HG03565 (cell line): ENCODE data around the gene ASCC3.

Experiments used
- ATAC-seq: cut with Tn5 transposase; IDR thresholded peaks from one replicate; pipeline ENCODE4 v1.9.1; 2021; ENCODE audit warnings: mild to moderate bottlenecking, moderate library complexity; ENCODE audit not compliant: unreplicated experiment

The ASCC3 gene

DNA sequence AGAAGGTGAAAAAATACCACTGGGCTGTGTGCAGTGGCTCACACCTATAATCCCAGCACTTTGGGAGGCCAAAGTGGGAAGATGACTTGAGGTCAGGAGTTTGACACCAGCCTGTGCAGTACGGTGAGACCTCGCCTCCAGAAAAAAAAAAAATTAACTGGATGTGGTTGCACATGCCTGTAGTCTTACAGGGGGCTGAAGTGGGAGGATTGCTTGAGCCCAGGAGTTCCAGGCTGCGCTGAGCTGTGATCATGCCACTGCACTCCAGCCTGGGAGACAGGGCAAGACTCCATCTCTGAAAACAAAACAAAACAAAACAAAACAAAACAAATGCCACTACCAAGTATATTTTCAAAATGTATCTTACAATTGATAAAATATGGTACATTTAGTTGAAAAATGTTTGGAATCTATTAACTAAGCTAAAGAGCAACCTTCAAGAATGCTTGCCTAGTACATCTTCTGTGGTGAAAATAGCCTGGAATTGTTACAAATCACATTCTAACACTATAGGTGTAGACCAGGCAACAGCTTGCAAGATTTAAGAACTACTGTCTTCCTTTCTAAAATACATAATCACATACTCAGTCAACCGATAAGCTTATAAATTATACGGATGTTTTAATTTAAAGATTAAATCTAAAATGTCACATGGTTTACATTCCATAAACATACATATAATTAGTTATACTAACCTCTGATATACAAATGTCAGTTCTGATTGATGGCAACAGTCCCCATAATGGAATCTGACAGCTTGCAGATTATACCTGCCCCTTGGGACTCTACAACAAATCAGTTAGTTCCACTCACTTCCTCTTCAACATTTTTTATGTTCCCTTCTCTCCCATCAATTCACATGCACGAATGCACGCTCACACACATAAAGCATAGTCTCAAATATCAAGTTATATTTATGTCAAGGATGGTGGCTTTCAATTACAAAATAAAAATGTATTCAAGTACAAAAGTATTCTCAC is 150.8 kb downstream of the ASCC3 start:
- ATAC-seq: no peak

GRCh38 chr6:100726666-100727065 is 154.5 kb downstream of the ASCC3 start:
- ATAC-seq: no peak

DNA sequence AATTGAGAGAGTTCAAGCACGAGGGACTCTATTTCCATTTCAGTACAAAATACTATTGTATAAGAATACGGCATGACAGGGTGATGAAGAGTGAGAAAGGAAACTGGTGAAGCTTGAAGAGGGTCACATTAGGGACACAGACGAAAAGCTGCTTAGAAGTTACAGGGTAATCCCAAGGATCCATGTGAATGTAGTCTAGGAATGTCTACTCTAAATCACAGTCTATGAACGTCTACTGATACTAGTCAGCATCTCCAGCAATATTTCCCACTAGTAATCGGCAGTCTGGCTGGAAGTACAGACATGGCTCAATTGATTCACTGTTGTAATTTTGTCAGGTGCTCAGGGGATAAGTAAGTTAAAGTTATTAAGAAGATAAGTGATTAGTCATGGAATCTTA is 156.4 kb downstream of the ASCC3 start:
- ATAC-seq: no peak

DNA sequence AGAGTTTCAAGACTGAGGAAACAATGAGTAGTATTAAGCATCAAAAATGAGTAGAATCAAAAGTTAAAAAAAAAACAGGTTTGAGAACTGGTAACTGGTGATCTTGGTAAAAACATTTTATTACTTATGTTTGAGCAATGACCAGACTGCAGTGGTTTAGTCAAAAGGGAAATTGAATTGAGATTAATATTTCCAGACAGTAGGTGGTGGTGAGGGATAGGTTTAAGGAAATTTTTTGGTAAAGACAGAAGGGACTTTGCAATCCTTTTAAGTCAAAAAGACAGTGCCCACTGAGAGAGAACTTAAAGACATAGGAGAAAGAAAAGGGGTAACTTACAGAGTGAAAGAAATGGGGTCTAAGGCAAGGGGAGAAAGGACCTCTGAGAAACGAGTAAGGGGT is 156.9 kb downstream of the ASCC3 start:
- ATAC-seq: no peak

DNA sequence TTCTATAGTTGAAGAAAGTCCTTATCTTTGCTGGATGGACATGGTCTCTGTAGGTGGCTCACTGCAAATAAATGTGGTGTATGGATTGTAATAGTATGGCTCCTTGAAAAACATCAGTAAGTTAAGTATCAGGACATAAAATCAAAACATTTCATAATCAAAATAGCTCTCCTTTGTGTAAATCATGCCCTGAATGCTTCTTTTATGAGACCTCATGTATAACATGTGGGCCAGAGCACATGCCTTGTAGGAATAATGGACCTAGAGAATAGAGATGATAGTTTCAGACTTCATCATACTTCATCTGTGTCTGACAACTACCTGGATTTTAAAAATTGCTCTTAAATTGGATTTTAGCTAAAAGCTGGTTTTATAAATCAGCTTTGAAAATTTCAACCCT is 159.9 kb downstream of the ASCC3 start:
- ATAC-seq: no peak

DNA sequence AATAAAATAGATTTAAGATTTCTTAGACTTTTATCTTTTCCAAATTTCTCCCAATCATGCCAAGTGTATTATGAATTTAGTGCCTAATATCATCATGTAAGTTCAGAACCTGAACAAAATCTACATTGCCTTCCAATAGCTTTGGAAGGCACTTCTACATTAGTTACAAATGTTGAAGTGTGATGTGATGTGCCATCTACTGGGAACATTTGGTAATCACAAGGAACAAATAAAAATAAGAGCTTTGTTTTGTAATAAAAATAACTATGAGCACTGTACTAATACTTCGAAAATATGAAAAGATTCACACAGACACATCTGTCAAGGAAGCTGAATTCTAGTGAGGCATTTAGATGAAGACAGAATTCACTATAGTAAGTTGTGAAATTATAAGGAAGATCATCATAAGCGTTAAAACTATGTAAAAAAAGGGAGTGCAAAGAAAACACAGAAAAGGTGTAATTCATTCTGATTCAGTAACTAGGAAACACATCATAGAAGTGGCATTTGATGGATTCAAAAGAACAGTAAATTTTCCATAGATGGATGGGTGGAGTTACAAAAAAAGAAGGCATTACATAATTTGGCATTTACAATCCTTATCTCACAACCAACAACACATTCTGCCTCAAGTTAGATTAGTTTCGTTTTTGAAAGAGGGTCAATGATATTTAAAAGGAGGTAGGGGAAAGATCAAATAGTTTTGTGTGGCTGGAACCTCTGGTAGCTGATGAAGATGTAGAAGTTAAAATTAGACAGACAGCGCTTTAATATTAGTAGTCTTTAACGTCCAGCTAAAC is 161.0 kb downstream of the ASCC3 start:
- peak; percentile 37 for ATAC-seq

DNA sequence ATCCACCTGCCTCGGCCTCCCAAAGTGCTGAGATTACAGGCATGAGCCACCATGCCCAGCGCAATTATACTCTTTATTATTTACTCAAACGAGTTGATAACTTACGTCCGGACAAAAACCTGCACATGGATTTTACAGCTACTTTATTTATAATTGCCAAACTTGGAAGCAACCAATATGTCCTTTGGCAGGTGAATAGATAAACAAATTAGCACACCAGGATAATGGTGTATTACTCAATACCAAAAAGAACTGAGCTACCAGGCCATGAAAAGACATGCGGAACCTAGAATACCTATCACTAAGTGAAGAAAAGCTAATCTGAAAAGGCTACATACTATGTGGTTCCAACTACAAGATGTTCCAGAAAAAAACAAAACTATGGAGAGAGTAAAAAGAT is 168.1 kb downstream of the ASCC3 start:
- no peak for ATAC-seq

GRCh38 chr6:100706491-100706890 is 174.6 kb downstream of the ASCC3 start:
- ATAC-seq: no peak

- no peak for ATAC-seq
These were observed 176.2 kb downstream of the ASCC3 start for GRCh38 chr6:100704961-100705360.

- ATAC-seq: no peak
These were observed 179.4 kb downstream of the ASCC3 start for GRCh38 chr6:100701728-100702127.

GRCh38 chr6:100700009-100700408 is 181.1 kb downstream of the ASCC3 start:
- ATAC-seq: no peak

DNA sequence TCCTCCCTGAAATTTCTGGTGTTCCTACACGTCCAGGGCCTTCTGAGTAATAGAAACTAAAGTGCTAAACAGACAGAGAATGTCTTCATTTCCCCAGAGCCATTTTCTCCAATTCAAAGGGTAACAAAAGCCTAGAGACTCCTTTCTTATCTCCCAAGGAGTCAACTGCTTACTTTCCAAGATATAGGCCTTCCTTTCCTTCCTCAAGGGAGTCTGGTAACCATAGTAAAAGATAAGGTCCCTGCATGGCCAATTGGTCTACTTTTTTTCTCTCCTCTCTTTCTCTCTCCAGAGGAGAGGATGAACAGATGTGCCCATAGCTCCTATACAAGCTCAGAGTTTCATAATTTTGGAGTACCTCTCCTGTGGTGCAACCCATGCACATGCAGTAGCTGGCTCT is 185.7 kb downstream of the ASCC3 start:
- no peak for ATAC-seq

DNA sequence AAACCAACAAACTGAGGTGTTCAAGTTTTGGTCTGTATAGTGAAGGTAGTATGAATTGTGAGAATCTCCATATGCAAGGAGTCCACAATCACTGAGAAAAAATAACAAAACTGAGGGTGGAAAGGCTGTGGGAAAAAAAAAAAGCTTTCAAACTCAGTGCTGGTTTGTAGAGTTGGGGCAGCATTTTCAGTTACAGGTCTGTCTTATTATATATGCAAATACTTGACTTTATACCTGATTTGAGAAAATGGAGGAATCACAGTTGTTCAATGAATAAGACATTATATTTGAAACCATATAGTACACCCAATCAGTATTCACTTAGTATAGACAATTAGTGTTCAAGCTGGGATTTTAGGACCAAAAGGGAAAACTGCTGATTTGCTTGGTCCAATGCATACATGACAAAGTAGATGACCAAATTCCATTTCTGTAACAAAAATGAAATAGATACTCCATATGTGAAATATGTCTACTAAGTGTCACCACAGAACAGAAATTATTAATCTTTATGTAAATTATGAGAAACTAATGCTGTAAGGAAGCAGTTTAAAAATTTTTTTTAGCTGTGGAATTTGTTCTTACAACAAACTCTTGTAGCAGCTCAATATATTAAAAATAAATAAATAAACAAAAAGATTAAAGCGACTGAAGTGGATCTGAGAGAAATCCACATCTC is 187.7 kb downstream of the ASCC3 start:
- no peak for ATAC-seq

DNA sequence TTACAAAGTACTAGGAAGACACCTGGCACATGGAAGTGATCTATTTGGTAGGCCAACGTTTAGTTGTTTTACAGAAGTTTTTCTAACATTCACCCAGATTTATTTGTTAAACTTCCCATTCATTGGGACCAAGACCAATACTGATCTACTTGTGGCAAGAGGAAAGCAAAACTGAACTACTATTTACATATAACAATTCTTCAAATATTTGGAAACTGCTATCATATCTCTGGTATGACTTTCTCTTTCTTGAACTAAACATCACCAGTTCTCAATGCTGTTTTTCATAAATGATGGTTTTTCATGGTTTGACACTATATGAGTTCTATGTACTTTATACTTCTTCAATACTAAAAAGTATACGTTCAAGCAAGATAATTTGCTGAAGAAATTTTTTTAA is 189.2 kb downstream of the ASCC3 start:
- ATAC-seq: no peak

DNA sequence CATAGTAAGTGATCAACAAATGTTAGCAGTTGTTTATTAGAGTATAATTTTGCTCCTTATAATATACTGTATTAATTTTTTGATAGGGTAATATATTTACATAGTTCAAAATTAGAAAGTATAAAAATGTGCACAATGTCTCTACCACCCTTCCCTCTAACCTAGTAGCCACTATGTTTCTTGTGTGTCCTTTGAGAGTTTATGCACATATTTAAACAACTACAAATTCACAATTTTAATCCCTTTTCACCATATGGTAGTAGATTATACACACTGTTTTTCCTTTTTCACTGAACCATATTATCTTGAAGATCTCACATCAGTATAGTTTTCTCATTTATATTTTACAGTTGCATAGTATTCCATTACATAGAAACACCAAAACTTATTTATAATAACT is 194.9 kb downstream of the ASCC3 start:
- ATAC-seq: no peak

- no peak for ATAC-seq
These were observed 195.4 kb downstream of the ASCC3 start for GRCh38 chr6:100685747-100686146.

GRCh38 chr6:100680163-100680562 is 201.0 kb downstream of the ASCC3 start:
- ATAC-seq: no peak

GRCh38 chr6:100678027-100678426 is 203.1 kb downstream of the ASCC3 start:
- no peak for ATAC-seq

DNA sequence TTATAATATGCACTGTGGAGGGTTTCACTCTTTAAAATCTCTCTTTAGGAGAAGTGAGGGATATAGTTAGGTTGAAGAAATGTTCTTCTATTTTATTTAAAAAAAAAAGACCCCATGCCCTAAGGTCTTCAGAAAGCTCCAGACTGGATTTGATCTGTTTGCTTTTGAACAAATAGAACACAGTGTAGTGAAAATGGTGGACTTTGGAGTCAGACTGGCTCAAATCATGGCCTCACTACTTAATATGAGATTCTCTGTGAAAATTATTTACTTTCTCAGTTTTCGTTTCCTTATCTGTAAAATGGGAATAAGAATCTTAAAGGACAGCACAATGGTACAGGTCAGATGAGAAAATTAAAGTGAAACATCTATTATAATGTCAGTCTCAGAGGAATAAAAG is 203.9 kb downstream of the ASCC3 start:
- ATAC-seq: no peak

DNA sequence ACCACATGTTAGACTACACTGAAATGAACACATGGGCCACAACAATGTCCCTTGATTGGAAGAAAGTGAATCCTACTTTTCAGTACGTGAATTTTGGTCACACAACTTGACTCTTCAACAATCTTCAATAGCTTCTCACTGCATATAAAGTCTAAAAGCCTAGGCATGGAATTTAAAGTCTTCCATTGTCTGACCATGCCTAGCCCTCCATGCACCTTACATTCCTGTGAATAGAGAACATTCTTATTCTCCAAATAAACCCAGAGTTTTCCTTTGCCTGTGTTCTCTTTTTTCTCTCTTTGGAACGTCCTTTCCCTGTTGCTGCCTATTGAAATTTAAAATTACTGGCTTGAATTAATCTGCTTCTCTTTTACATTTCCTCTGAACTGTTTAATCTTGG is 207.5 kb downstream of the ASCC3 start:
- ATAC-seq: no peak

GRCh38 chr6:100671740-100672139 is 209.4 kb downstream of the ASCC3 start:
- no peak for ATAC-seq
